Measurements from ENCODE around the gene SNAI1.
"Not testable (repeated sequence)": the region's sequence is repeated elsewhere in the genome, so short reads cannot be mapped to it uniquely, and the experiment has no call there.

Gene SNAI1

GRCh38 chr20:50004229-50004628 lies 21.4 kb downstream of the SNAI1 start:
- DNase-seq = peak in 1 of 3 donors; percentile 29
- H3K36me3 ChIP-seq (ENCODE audit: control insufficient read depth in 4 of 4, insufficient read depth in 4 of 4, low read length in 3 of 4) = no peaks in the 10 kb centered on the region
- WGBS (ENCODE audit: insufficient coverage) = no CpG with 5 or more reads among the region's 4 CpGs
- H3K27ac ChIP-seq (ENCODE audit: insufficient read depth in 1 of 2, low read depth in 1 of 2, low read length in 2 of 2, poor library complexity in 1 of 2, severe bottlenecking in 2 of 2) = no peak overlapping the region
- H3K4me3 ChIP-seq (ENCODE audit: control insufficient read depth in 1 of 7, extremely low read depth in 1 of 7, insufficient read depth in 4 of 7, low read depth in 2 of 7, low read length in 6 of 7) = no peak overlapping the region
- no peaks in the 10 kb centered on the region for H3K27me3 ChIP-seq (replicated peaks in 2 of 5; ENCODE audit: control insufficient read depth in 4 of 5, insufficient read depth in 5 of 5, low read length in 4 of 5)
- ChIA-PET CTCF (interaction anchor here (1.3 to 3.1 kb wide), 5 partner anchors 9 to 67 kb away, joined by 4 to 11 read pairs (median 6); no protein-coding TSS in a partner anchor), POLR2A (interaction anchor here (1.2 kb wide), 1 partner anchor 16 kb away, joined by 3 read pairs; no protein-coding TSS in a partner anchor)
- H3K4me1 ChIP-seq (ENCODE audit: control extremely low read depth in 1 of 4, control insufficient read depth in 4 of 4, insufficient read depth in 4 of 4, low read length in 3 of 4) = peaks cover 7 to 67% (median 32%) of the 10 kb centered on the region in 4 experiments
- no peaks in the 10 kb centered on the region for H3K9me3 ChIP-seq (ENCODE audit: control extremely low read depth in 1 of 5, control insufficient read depth in 4 of 5, insufficient read depth in 2 of 5, low read depth in 1 of 5, low read length in 4 of 5)

- no peaks in the 10 kb centered on the region for H3K36me3 ChIP-seq (ENCODE audit: control insufficient read depth in 4 of 4, insufficient read depth in 4 of 4, low read length in 3 of 4)
- peak; percentile 66 to 71 (median 67) for DNase-seq
- H3K27ac ChIP-seq (ENCODE audit: insufficient read depth in 1 of 2, low read depth in 1 of 2, low read length in 2 of 2, poor library complexity in 1 of 2, severe bottlenecking in 2 of 2) = no peak overlapping the region
- ChIA-PET POLR2A (interaction anchor here (0.6 kb wide), 1 partner anchor 529 kb away, joined by 4 read pairs; no protein-coding TSS in a partner anchor), CTCF (interaction anchor here (0.6 to 3.1 kb wide), 8 partner anchors 7 to 79 kb away, joined by 3 to 11 read pairs (median 4); no protein-coding TSS in a partner anchor)
- no peaks in the 10 kb centered on the region for H3K27me3 ChIP-seq (replicated peaks in 2 of 5; ENCODE audit: control insufficient read depth in 4 of 5, insufficient read depth in 5 of 5, low read length in 4 of 5)
- H3K4me1 ChIP-seq (ENCODE audit: control extremely low read depth in 1 of 4, control insufficient read depth in 4 of 4, insufficient read depth in 4 of 4, low read length in 3 of 4) = peaks cover 7 to 68% (median 39%) of the 10 kb centered on the region in 4 experiments
- peak overlapping the region in 1 of 7 experiments; percentile 36 for H3K4me3 ChIP-seq (ENCODE audit: control insufficient read depth in 1 of 7, extremely low read depth in 1 of 7, insufficient read depth in 4 of 7, low read depth in 2 of 7, low read length in 6 of 7)
- no peaks in the 10 kb centered on the region for H3K9me3 ChIP-seq (ENCODE audit: control extremely low read depth in 1 of 5, control insufficient read depth in 4 of 5, insufficient read depth in 2 of 5, low read depth in 1 of 5, low read length in 4 of 5)
- 5% methylated on average over 4 of the region's 7 CpGs for WGBS (ENCODE audit: insufficient coverage)
Observed at GRCh38 chr20:50005471-50005981, 22.7 kb downstream of the SNAI1 start.

GRCh38 chr20:50007369-50007768 lies 24.6 kb downstream of the SNAI1 start:
- 83% methylated on average over 1 of the region's 2 CpGs for WGBS (ENCODE audit: insufficient coverage)
- CTCF ChIA-PET = interaction anchor here (1.1 to 1.6 kb wide), 3 partner anchors 39 to 77 kb away, joined by 3 to 4 read pairs (median 4); no protein-coding TSS in a partner anchor
- H3K4me1 ChIP-seq (ENCODE audit: control extremely low read depth in 1 of 4, control insufficient read depth in 4 of 4, insufficient read depth in 4 of 4, low read length in 3 of 4) = peaks cover 7 to 55% (median 43%) of the 10 kb centered on the region in 4 experiments
- no peak overlapping the region for H3K4me3 ChIP-seq (ENCODE audit: control insufficient read depth in 1 of 7, extremely low read depth in 1 of 7, insufficient read depth in 4 of 7, low read depth in 2 of 7, low read length in 6 of 7)
- H3K9me3 ChIP-seq (ENCODE audit: control extremely low read depth in 1 of 5, control insufficient read depth in 4 of 5, insufficient read depth in 2 of 5, low read depth in 1 of 5, low read length in 4 of 5) = no peaks in the 10 kb centered on the region
- H3K27me3 ChIP-seq (replicated peaks in 2 of 5; ENCODE audit: control insufficient read depth in 4 of 5, insufficient read depth in 5 of 5, low read length in 4 of 5) = no peaks in the 10 kb centered on the region
- POLR2A ChIA-PET = no interaction called here
- H3K27ac ChIP-seq (ENCODE audit: insufficient read depth in 1 of 2, low read depth in 1 of 2, low read length in 2 of 2, poor library complexity in 1 of 2, severe bottlenecking in 2 of 2) = no peak overlapping the region
- no peak for DNase-seq
- H3K36me3 ChIP-seq (ENCODE audit: control insufficient read depth in 4 of 4, insufficient read depth in 4 of 4, low read length in 3 of 4) = no peaks in the 10 kb centered on the region

- Histone ChIP-seq H3K4me3 (ENCODE audit: control insufficient read depth in 1 of 7, extremely low read depth in 1 of 7, insufficient read depth in 4 of 7, low read depth in 2 of 7, low read length in 6 of 7) (no peak overlapping the region), H3K4me1 (ENCODE audit: control extremely low read depth in 1 of 4, control insufficient read depth in 4 of 4, insufficient read depth in 4 of 4, low read length in 3 of 4) (peaks cover 9 to 56% (median 49%) of the 10 kb centered on the region in 4 experiments), H3K27me3 (replicated peaks in 2 of 5; ENCODE audit: control insufficient read depth in 4 of 5, insufficient read depth in 5 of 5, low read length in 4 of 5) (no peaks in the 10 kb centered on the region), H3K9me3 (ENCODE audit: control extremely low read depth in 1 of 5, control insufficient read depth in 4 of 5, insufficient read depth in 2 of 5, low read depth in 1 of 5, low read length in 4 of 5) (no peaks in the 10 kb centered on the region), H3K27ac (ENCODE audit: insufficient read depth in 1 of 2, low read depth in 1 of 2, low read length in 2 of 2, poor library complexity in 1 of 2, severe bottlenecking in 2 of 2) (no peak overlapping the region), H3K36me3 (ENCODE audit: control insufficient read depth in 4 of 4, insufficient read depth in 4 of 4, low read length in 3 of 4) (no peaks in the 10 kb centered on the region)
- WGBS (ENCODE audit: insufficient coverage) = 88% methylated on average over 3 of the region's 3 CpGs
- POLR2A ChIA-PET = no interaction called here
- no peak for DNase-seq
- CTCF ChIA-PET = interaction anchor here (0.7 to 1.6 kb wide), 3 partner anchors 30 to 76 kb away, joined by 3 to 4 read pairs (median 3); no protein-coding TSS in a partner anchor
Observed at GRCh38 chr20:50008007-50008406, 25.2 kb downstream of the SNAI1 start.

GRCh38 chr20:50009521-50010454 lies 27.0 kb downstream of the SNAI1 start:
- no peaks in the 10 kb centered on the region for H3K9me3 ChIP-seq (ENCODE audit: control extremely low read depth in 1 of 5, control insufficient read depth in 4 of 5, insufficient read depth in 2 of 5, low read depth in 1 of 5, low read length in 4 of 5)
- no peak overlapping the region for H3K4me3 ChIP-seq (ENCODE audit: control insufficient read depth in 1 of 7, extremely low read depth in 1 of 7, insufficient read depth in 4 of 7, low read depth in 2 of 7, low read length in 6 of 7)

GRCh38 chr20:50011597-50011996 lies 28.8 kb downstream of the SNAI1 start:
- DNase-seq; H3K4me3 ChIP-seq (ENCODE audit: control insufficient read depth in 1 of 7, extremely low read depth in 1 of 7, insufficient read depth in 4 of 7, low read depth in 2 of 7, low read length in 6 of 7); H3K36me3 ChIP-seq (ENCODE audit: control insufficient read depth in 4 of 4, insufficient read depth in 4 of 4, low read length in 3 of 4); H3K27ac ChIP-seq (ENCODE audit: insufficient read depth in 1 of 2, low read depth in 1 of 2, low read length in 2 of 2, poor library complexity in 1 of 2, severe bottlenecking in 2 of 2); H3K9me3 ChIP-seq (ENCODE audit: control extremely low read depth in 1 of 5, control insufficient read depth in 4 of 5, insufficient read depth in 2 of 5, low read depth in 1 of 5, low read length in 4 of 5); H3K27me3 ChIP-seq (replicated peaks in 2 of 5; ENCODE audit: control insufficient read depth in 4 of 5, insufficient read depth in 5 of 5, low read length in 4 of 5): not testable (repeated sequence)
- H3K4me1 ChIP-seq (ENCODE audit: control extremely low read depth in 1 of 4, control insufficient read depth in 4 of 4, insufficient read depth in 4 of 4, low read length in 3 of 4) = peaks cover 5 to 58% (median 54%) of the 10 kb centered on the region in 4 experiments
- ChIA-PET CTCF (interaction anchor here (1.3 to 3.4 kb wide), 4 partner anchors 7 to 61 kb away, joined by 4 to 11 read pairs (median 5); partner anchors contain the start of gene SNAI1), POLR2A (interaction anchor here (0.6 to 1.1 kb wide), 3 partner anchors 11 to 341 kb away, joined by 3 to 4 read pairs (median 3); no protein-coding TSS in a partner anchor)
- whole genome bisulfite sequencing (ENCODE audit: insufficient coverage) = 100% methylated on average over 1 of the region's 3 CpGs

More at GRCh38 chr20:50009521-50010454, 27.0 kb downstream of the SNAI1 start:
- POLR2A ChIA-PET = no interaction called here
- WGBS (ENCODE audit: insufficient coverage) = 47% methylated on average over 62 of the region's 71 CpGs
- peaks cover 5 to 58% (median 54%) of the 10 kb centered on the region in 4 experiments for H3K4me1 ChIP-seq (ENCODE audit: control extremely low read depth in 1 of 4, control insufficient read depth in 4 of 4, insufficient read depth in 4 of 4, low read length in 3 of 4)
- DNase-seq = peak in 1 of 3 donors; percentile 18
- no peaks in the 10 kb centered on the region for H3K27me3 ChIP-seq (replicated peaks in 2 of 5; ENCODE audit: control insufficient read depth in 4 of 5, insufficient read depth in 5 of 5, low read length in 4 of 5)
- H3K36me3 ChIP-seq (ENCODE audit: control insufficient read depth in 4 of 4, insufficient read depth in 4 of 4, low read length in 3 of 4) = no peaks in the 10 kb centered on the region
- H3K27ac ChIP-seq (ENCODE audit: insufficient read depth in 1 of 2, low read depth in 1 of 2, low read length in 2 of 2, poor library complexity in 1 of 2, severe bottlenecking in 2 of 2) = no peak overlapping the region
- CTCF ChIA-PET = interaction anchor here (0.8 to 1.7 kb wide), 3 partner anchors 29 to 59 kb away, joined by 3 to 5 read pairs (median 4); no protein-coding TSS in a partner anchor
